IPS-18a (cell line): ENCODE results near the gene DMBX1.

Experiments
- H3K27ac ChIP-seq: one replicate; pipeline ENCODE4 v1.5.1; 2013; ENCODE audit warnings: low read length
- H3K27me3 ChIP-seq: one replicate; pipeline ENCODE4 v1.6.1; 2013; ENCODE audit warnings: mild to moderate bottlenecking, low read length; ENCODE audit not compliant: control insufficient read depth, insufficient read depth
- H3K36me3 ChIP-seq: one replicate; pipeline ENCODE4 v1.6.1; 2013; ENCODE audit warnings: low read depth, low read length; ENCODE audit not compliant: control insufficient read depth
- H3K4me1 ChIP-seq: one replicate; pipeline ENCODE4 v1.6.1; 2013; ENCODE audit warnings: low read depth, low read length; ENCODE audit not compliant: control insufficient read depth
- H3K4me3 ChIP-seq: one replicate; pipeline ENCODE4 v1.5.1; 2013; ENCODE audit warnings: low read length
- H3K9ac ChIP-seq: one replicate; pipeline ENCODE4 v1.6.1; 2013; ENCODE audit warnings: mild to moderate bottlenecking, low read length, moderate library complexity
- H3K9me3 ChIP-seq: one replicate; pipeline ENCODE4 v1.6.1; 2013; ENCODE audit warnings: low read depth, low read length; ENCODE audit not compliant: control insufficient read depth

Gene DMBX1

GRCh38 chr1:46487818-46488218 lies 1.8 kb upstream of the DMBX1 start:
- Histone ChIP-seq H3K9me3 (no peaks in the 10 kb centered on the region), H3K36me3 (no peaks in the 10 kb centered on the region), H3K27me3 (peaks cover 100% of the 10 kb centered on the region), H3K9ac (no peak overlapping the region), H3K4me1 (peaks cover 43% of the 10 kb centered on the region), H3K4me3 (no peak overlapping the region), H3K27ac (no peak overlapping the region)

- peaks cover 100% of the 10 kb centered on the region for H3K27me3 ChIP-seq
- H3K4me1 ChIP-seq: peaks cover 48% of the 10 kb centered on the region
- peak overlapping the region; percentile 69 for H3K4me3 ChIP-seq
- no peaks in the 10 kb centered on the region for H3K9me3 ChIP-seq
- no peak overlapping the region for H3K9ac ChIP-seq
- H3K36me3 ChIP-seq: no peaks in the 10 kb centered on the region
- no peak overlapping the region for H3K27ac ChIP-seq
Observed at GRCh38 chr1:46488343-46489168, 1.1 kb upstream of the DMBX1 start.

- Histone ChIP-seq H3K36me3 (no peaks in the 10 kb centered on the region), H3K9ac (no peak overlapping the region), H3K9me3 (no peaks in the 10 kb centered on the region), H3K4me3 (peak overlapping the region; percentile 69), H3K27me3 (peaks cover 100% of the 10 kb centered on the region), H3K4me1 (peaks cover 50% of the 10 kb centered on the region), H3K27ac (no peak overlapping the region)
Observed at GRCh38 chr1:46489169-46489637, 433 bp upstream of the DMBX1 start.

- no peaks in the 10 kb centered on the region for H3K9me3 ChIP-seq
- peak overlapping the region; percentile 69 for H3K4me3 ChIP-seq
- H3K36me3 ChIP-seq: no peaks in the 10 kb centered on the region
- peaks cover 100% of the 10 kb centered on the region for H3K27me3 ChIP-seq
- H3K27ac ChIP-seq: no peak overlapping the region
- no peak overlapping the region for H3K9ac ChIP-seq
- peaks cover 45% of the 10 kb centered on the region for H3K4me1 ChIP-seq
Observed at GRCh38 chr1:46490406-46490655, 695 bp downstream of the DMBX1 start.

GRCh38 chr1:46490656-46491442 lies 1.2 kb downstream of the DMBX1 start:
- H3K27me3 ChIP-seq: peaks cover 100% of the 10 kb centered on the region

GRCh38 chr1:46491443-46492268 lies 2.0 kb downstream of the DMBX1 start:
- Histone ChIP-seq H3K36me3 (no peaks in the 10 kb centered on the region), H3K4me3 (peak overlapping the region; percentile 69), H3K9me3 (no peaks in the 10 kb centered on the region), H3K27me3 (peaks cover 100% of the 10 kb centered on the region), H3K9ac (no peak overlapping the region), H3K27ac (no peak overlapping the region), H3K4me1 (peaks cover 45% of the 10 kb centered on the region)

More at GRCh38 chr1:46490656-46491442, 1.2 kb downstream of the DMBX1 start:
- no peaks in the 10 kb centered on the region for H3K36me3 ChIP-seq
- H3K9ac ChIP-seq: no peak overlapping the region
- H3K4me3 ChIP-seq: peak overlapping the region; percentile 69
- no peak overlapping the region for H3K27ac ChIP-seq
- H3K4me1 ChIP-seq: peaks cover 45% of the 10 kb centered on the region
- no peaks in the 10 kb centered on the region for H3K9me3 ChIP-seq

- Histone ChIP-seq H3K9me3 (no peaks in the 10 kb centered on the region), H3K27ac (no peak overlapping the region), H3K27me3 (peaks cover 100% of the 10 kb centered on the region), H3K9ac (no peak overlapping the region), H3K4me3 (peak overlapping the region; percentile 27), H3K4me1 (peaks cover 44% of the 10 kb centered on the region), H3K36me3 (no peaks in the 10 kb centered on the region)
Observed at GRCh38 chr1:46492269-46492853, 2.7 kb downstream of the DMBX1 start.

GRCh38 chr1:46492871-46493270 lies 3.2 kb downstream of the DMBX1 start:
- H3K4me3 ChIP-seq: peak overlapping the region; percentile 34

GRCh38 chr1:46493316-46494032 lies 3.8 kb downstream of the DMBX1 start:
- peak overlapping the region; percentile 34 for H3K4me3 ChIP-seq
- H3K27me3 ChIP-seq: peaks cover 93% of the 10 kb centered on the region
- H3K27ac ChIP-seq: no peak overlapping the region
- H3K9me3 ChIP-seq: no peaks in the 10 kb centered on the region
- H3K9ac ChIP-seq: no peak overlapping the region
- peaks cover 38% of the 10 kb centered on the region for H3K4me1 ChIP-seq
- H3K36me3 ChIP-seq: no peaks in the 10 kb centered on the region

More at GRCh38 chr1:46492871-46493270, 3.2 kb downstream of the DMBX1 start:
- Histone ChIP-seq H3K9me3 (no peaks in the 10 kb centered on the region), H3K36me3 (no peaks in the 10 kb centered on the region), H3K9ac (no peak overlapping the region), H3K27ac (no peak overlapping the region), H3K4me1 (peaks cover 41% of the 10 kb centered on the region), H3K27me3 (peaks cover 99% of the 10 kb centered on the region)

- Histone ChIP-seq H3K9me3 (no peaks in the 10 kb centered on the region), H3K36me3 (no peaks in the 10 kb centered on the region), H3K27me3 (peaks cover 79% of the 10 kb centered on the region), H3K4me3 (no peak overlapping the region), H3K27ac (no peak overlapping the region), H3K4me1 (peaks cover 34% of the 10 kb centered on the region), H3K9ac (no peak overlapping the region)
Observed at GRCh38 chr1:46494910-46495309, 5.3 kb downstream of the DMBX1 start.
